ENCODE results near the gene PROM1.

The PROM1 gene

DNA sequence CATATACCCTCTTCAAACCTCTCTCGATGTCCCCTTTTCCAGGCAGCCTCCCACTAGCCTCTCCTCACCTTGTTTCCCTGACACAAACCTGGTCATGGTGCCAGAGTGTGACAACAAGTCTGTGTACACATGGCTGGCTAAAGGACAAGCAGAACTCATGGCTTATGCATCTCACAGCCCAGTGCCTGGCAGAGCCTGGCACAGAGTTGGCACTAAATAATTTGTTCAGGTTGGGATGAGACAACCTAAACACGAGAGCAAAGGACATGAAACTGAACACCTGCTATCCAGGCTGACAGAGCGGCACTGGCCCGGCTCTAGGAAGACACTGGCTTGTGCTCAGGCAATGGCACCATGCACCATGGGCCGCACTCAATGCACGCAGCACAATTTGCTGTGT, 72.7 kb downstream of the PROM1 start:
- Histone ChIP-seq H3K36me3 (ENCODE audit: control insufficient read depth, insufficient read depth, low read length) (no peaks in the 10 kb centered on the region), H3K27me3 (ENCODE audit: control insufficient read depth, insufficient read depth, low read length) (no peaks in the 10 kb centered on the region), H3K4me1 (ENCODE audit: control insufficient read depth, insufficient read depth, low read length) (no peaks in the 10 kb centered on the region), H3K27ac (ENCODE audit: low read depth, low read length) (no peak overlapping the region), H3K9ac (ENCODE audit: low read length) (no peak overlapping the region), H3K4me3 (ENCODE audit: low read length) (no peak overlapping the region)

DNA sequence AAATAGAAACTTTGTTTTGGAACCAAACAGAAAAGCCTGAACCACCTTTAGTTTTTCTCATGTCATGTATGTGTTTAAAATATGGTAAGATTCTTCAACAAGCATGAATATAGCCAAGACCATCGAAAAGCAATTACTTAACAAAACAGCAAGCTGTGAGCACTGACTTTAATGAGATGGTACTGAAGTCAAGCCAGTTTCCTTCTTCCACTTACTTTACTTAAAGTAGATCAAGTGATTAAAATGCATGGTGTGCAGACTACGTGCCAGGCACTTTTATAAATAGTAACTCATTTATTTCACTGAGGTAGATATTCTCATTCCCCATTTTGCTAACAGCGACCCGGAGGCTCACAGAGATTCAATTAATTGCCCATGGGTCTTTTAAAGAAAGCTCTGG, 74.7 kb downstream of the PROM1 start:
- no peak overlapping the region for H3K27ac ChIP-seq (ENCODE audit: low read depth, low read length)
- H3K4me3 ChIP-seq (ENCODE audit: low read length) = no peak overlapping the region
- no peaks in the 10 kb centered on the region for H3K27me3 ChIP-seq (ENCODE audit: control insufficient read depth, insufficient read depth, low read length)
- H3K9ac ChIP-seq (ENCODE audit: low read length) = no peak overlapping the region
- no peaks in the 10 kb centered on the region for H3K36me3 ChIP-seq (ENCODE audit: control insufficient read depth, insufficient read depth, low read length)
- no peaks in the 10 kb centered on the region for H3K4me1 ChIP-seq (ENCODE audit: control insufficient read depth, insufficient read depth, low read length)

DNA sequence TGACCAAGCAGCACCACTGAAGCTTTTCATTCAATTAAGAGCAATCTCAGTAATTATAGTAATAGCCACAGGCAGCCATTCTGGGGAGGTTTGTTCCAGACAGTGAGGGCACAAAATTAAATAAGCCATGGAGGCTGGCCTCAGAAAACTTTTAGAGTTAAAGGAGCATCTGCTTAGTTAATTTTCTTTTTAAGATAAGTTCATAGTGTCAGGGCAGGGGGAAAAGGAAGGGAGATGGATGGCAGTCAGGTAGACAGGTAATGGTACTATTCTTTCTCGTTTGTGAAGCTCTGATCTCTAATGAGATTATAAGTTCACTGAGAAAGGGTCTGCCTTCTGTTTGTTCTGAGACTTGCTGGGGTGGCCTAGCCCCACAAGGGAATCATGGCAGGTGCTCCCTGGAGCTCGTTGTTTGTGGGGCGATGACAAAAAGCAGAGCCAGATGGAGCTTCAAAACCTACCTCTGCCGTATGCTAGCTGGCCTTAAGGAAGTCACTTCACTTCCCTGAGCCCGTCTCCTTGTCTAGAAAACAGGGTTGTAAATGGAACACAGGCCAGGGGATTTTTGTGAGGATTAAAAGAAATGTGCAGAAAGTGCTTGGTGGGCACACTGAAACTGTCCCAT, 76.2 kb downstream of the PROM1 start:
- Histone ChIP-seq H3K4me1 (ENCODE audit: control insufficient read depth, insufficient read depth, low read length) (no peaks in the 10 kb centered on the region), H3K27ac (ENCODE audit: low read depth, low read length) (no peak overlapping the region), H3K9ac (ENCODE audit: low read length) (no peak overlapping the region), H3K36me3 (ENCODE audit: control insufficient read depth, insufficient read depth, low read length) (no peaks in the 10 kb centered on the region), H3K27me3 (ENCODE audit: control insufficient read depth, insufficient read depth, low read length) (no peaks in the 10 kb centered on the region), H3K4me3 (ENCODE audit: low read length) (no peak overlapping the region)

DNA sequence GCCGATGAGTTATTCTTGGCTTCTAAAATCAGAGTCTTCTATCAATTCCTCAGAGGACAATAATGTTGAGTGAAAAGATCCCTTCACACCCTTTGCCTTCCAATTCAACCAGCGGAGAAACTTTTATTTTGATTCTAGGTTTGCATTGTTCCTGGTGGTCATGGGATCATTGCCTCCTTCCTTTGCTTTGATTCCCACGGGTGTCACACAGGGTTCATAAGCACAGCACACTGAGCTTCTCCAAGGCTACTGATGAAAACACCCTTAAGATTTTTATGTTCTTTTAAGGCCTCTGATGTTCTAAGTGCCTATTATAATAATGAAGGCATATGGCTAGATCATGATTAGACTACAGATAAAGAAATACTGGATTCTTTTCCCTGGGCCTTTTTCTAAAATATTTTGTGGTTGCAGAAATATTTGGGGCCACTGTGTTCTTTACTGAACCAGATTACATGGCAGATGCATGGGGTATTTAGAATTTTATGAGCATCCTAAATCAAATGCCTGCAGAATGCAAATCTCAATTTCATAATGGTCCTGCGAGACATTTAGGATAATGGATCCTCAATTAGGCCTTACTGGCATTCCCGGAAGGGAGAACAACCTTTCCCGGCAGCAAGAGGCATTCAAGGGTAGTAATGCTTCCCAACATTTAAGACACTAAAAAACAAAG, 76.9 kb downstream of the PROM1 start:
- Histone ChIP-seq H3K4me3 (ENCODE audit: low read length) (no peak overlapping the region), H3K27me3 (ENCODE audit: control insufficient read depth, insufficient read depth, low read length) (no peaks in the 10 kb centered on the region), H3K4me1 (ENCODE audit: control insufficient read depth, insufficient read depth, low read length) (no peaks in the 10 kb centered on the region), H3K36me3 (ENCODE audit: control insufficient read depth, insufficient read depth, low read length) (no peaks in the 10 kb centered on the region), H3K9ac (ENCODE audit: low read length) (no peak overlapping the region), H3K27ac (ENCODE audit: low read depth, low read length) (no peak overlapping the region)

GRCh38 chr4:16005676-16006075, 78.1 kb downstream of the PROM1 start:
- Histone ChIP-seq H3K4me3 (ENCODE audit: low read length) (no peak overlapping the region), H3K27me3 (ENCODE audit: control insufficient read depth, insufficient read depth, low read length) (no peaks in the 10 kb centered on the region), H3K9ac (ENCODE audit: low read length) (no peak overlapping the region), H3K4me1 (ENCODE audit: control insufficient read depth, insufficient read depth, low read length) (peaks cover 4% of the 10 kb centered on the region), H3K27ac (ENCODE audit: low read depth, low read length) (no peak overlapping the region), H3K36me3 (ENCODE audit: control insufficient read depth, insufficient read depth, low read length) (no peaks in the 10 kb centered on the region)

DNA sequence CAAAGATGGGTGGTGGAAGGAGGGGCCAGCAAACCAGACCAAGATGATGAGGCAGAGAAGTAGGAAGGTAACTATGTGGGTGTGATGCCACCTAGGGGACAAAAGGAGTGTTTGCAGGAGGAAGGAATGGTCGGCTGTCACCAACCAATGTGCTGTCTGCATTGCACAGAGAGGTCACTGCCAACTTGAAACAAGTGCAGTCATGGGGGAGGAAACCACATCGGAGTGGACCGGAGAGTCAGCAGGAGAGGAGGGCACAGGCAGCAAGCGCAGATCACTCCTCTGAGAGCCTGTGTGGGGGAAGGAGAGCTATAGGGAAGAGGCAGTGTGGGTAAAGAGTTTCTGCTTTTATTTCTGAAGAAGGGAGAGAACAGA, 82.4 kb downstream of the PROM1 start:
- Histone ChIP-seq H3K36me3 (ENCODE audit: control insufficient read depth, insufficient read depth, low read length) (no peaks in the 10 kb centered on the region), H3K27ac (ENCODE audit: low read depth, low read length) (no peak overlapping the region), H3K4me1 (ENCODE audit: control insufficient read depth, insufficient read depth, low read length) (peaks cover 4% of the 10 kb centered on the region), H3K4me3 (ENCODE audit: low read length) (no peak overlapping the region), H3K9ac (ENCODE audit: low read length) (no peak overlapping the region), H3K27me3 (ENCODE audit: control insufficient read depth, insufficient read depth, low read length) (no peaks in the 10 kb centered on the region)

- Histone ChIP-seq H3K9ac (ENCODE audit: low read length) (no peak overlapping the region), H3K4me3 (ENCODE audit: low read length) (peak overlapping the region; percentile 33), H3K4me1 (ENCODE audit: control insufficient read depth, insufficient read depth, low read length) (peaks cover 4% of the 10 kb centered on the region), H3K36me3 (ENCODE audit: control insufficient read depth, insufficient read depth, low read length) (no peaks in the 10 kb centered on the region), H3K27ac (ENCODE audit: low read depth, low read length) (no peak overlapping the region), H3K27me3 (ENCODE audit: control insufficient read depth, insufficient read depth, low read length) (no peaks in the 10 kb centered on the region)
Observed at GRCh38 chr4:16000708-16001483, 82.9 kb downstream of the PROM1 start.

DNA sequence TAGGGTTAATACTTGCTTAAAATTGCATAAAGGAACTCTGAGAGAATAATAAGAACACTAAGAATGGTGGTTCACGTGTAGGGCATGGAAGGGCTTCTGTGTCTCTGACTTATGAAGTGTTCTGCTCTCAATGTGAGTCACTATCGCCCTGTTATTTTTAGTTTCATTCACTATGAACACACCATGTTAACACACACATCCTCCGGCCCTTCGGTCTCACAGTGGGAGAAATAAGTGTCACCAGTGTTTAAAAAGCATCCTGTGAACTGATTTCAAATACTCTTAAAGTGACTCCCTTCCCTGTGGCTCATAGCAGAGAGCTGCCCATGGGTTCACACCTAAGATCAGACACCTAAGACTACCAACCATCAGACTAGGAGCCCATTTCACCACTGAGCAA, 87.0 kb downstream of the PROM1 start:
- H3K4me1 ChIP-seq (ENCODE audit: control insufficient read depth, insufficient read depth, low read length) = peaks cover 4% of the 10 kb centered on the region
- H3K4me3 ChIP-seq (ENCODE audit: low read length) = no peak overlapping the region
- no peaks in the 10 kb centered on the region for H3K27me3 ChIP-seq (ENCODE audit: control insufficient read depth, insufficient read depth, low read length)
- H3K27ac ChIP-seq (ENCODE audit: low read depth, low read length) = no peak overlapping the region
- no peak overlapping the region for H3K9ac ChIP-seq (ENCODE audit: low read length)
- no peaks in the 10 kb centered on the region for H3K36me3 ChIP-seq (ENCODE audit: control insufficient read depth, insufficient read depth, low read length)

DNA sequence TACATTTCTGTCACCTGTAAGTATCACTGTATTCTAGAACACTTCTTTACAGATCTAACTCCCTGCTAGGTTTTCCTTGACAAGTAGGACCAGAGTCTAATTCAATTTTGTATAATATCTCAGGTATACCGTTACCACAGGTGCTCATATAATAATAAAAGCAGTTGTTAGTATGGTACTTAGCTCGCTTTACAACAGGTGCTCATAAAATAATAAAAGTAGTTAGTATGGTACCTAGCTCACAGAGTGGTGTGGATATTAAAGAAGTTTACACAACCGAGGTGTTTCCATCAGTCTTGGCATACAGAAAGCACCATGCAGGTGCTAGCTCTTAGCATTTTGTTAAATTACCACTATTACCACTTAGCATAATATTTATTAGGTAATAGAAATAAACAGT, 88.0 kb downstream of the PROM1 start:
- Histone ChIP-seq H3K27ac (ENCODE audit: low read depth, low read length) (no peak overlapping the region), H3K9ac (ENCODE audit: low read length) (no peak overlapping the region), H3K4me1 (ENCODE audit: control insufficient read depth, insufficient read depth, low read length) (peaks cover under 1% of the 10 kb centered on the region), H3K4me3 (ENCODE audit: low read length) (no peak overlapping the region), H3K27me3 (ENCODE audit: control insufficient read depth, insufficient read depth, low read length) (no peaks in the 10 kb centered on the region), H3K36me3 (ENCODE audit: control insufficient read depth, insufficient read depth, low read length) (no peaks in the 10 kb centered on the region)

GRCh38 chr4:15992167-15992485, 91.7 kb downstream of the PROM1 start:
- no peaks in the 10 kb centered on the region for H3K27me3 ChIP-seq (ENCODE audit: control insufficient read depth, insufficient read depth, low read length)
- no peaks in the 10 kb centered on the region for H3K4me1 ChIP-seq (ENCODE audit: control insufficient read depth, insufficient read depth, low read length)
- no peaks in the 10 kb centered on the region for H3K36me3 ChIP-seq (ENCODE audit: control insufficient read depth, insufficient read depth, low read length)
- no peak overlapping the region for H3K27ac ChIP-seq (ENCODE audit: low read depth, low read length)
- H3K4me3 ChIP-seq (ENCODE audit: low read length) = no peak overlapping the region
- no peak overlapping the region for H3K9ac ChIP-seq (ENCODE audit: low read length)

DNA sequence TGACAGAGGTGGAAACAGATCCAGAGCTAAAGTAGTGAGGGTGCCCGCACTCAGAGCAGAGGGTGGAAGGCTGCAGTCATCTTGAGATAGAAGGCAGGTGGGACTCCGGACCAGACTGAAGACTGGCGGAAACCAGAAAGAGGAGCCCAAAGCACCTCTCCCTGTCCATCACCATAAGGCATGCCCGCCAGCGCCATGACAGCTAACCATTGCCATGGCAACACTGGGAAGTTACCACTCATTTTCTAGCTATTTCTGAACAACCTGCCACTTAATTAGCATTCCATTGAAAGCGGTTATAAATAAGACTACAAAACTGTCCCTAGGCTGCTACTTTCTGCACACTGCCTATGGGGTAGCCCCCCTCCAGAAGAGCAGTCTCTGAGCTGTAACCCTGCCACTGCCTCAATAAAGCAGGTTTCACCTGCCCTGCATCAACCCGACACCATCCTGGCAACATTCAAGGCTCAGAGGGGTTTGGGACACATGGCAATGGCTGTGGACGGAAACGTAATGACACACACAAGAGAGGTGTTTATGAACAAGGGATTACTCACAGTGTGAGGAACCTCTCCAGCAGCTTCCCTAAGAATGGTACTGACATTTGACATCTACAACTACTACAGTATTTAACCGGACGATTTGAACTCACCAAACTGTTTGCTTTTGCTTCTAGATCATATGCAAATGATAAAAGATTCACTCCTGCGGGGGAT, 93.1 kb downstream of the PROM1 start:
- no peaks in the 10 kb centered on the region for H3K4me1 ChIP-seq (ENCODE audit: control insufficient read depth, insufficient read depth, low read length)
- no peak overlapping the region for H3K9ac ChIP-seq (ENCODE audit: low read length)
- H3K27me3 ChIP-seq (ENCODE audit: control insufficient read depth, insufficient read depth, low read length) = no peaks in the 10 kb centered on the region
- no peak overlapping the region for H3K27ac ChIP-seq (ENCODE audit: low read depth, low read length)
- no peak overlapping the region for H3K4me3 ChIP-seq (ENCODE audit: low read length)
- no peaks in the 10 kb centered on the region for H3K36me3 ChIP-seq (ENCODE audit: control insufficient read depth, insufficient read depth, low read length)

DNA sequence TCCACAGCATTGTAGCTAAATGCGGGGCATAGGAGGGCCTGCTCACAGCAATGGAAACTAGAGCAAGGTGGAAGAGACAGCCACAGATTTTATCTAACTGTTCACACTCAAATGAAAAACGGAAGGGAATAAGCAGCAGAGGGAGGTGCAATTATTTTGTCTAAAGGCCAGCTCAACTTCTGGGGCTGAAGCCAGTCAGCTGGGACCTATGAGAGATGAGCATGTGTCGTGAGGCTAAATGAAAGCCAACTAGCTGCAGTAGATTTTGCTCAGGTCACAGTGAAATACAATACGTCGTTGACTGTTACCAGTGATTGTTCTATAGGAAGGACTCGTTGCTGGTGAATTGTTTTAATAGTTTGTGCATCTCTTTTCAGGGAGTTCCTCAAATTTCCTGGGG, 94.4 kb downstream of the PROM1 start:
- H3K4me3 ChIP-seq (ENCODE audit: low read length) = no peak overlapping the region
- H3K36me3 ChIP-seq (ENCODE audit: control insufficient read depth, insufficient read depth, low read length) = no peaks in the 10 kb centered on the region

More for the DNA sequence above, 94.4 kb downstream of the PROM1 start:
- no peak overlapping the region for H3K9ac ChIP-seq (ENCODE audit: low read length)
- H3K27me3 ChIP-seq (ENCODE audit: control insufficient read depth, insufficient read depth, low read length) = no peaks in the 10 kb centered on the region
- H3K4me1 ChIP-seq (ENCODE audit: control insufficient read depth, insufficient read depth, low read length) = no peaks in the 10 kb centered on the region
- no peak overlapping the region for H3K27ac ChIP-seq (ENCODE audit: low read depth, low read length)
